SK-N-SH (cell line): ENCODE data around the gene GPR39. TPM values are rescaled to one million over a fixed set of nuclear protein-coding genes. Genes with fewer than 3 reads are reported as not detected.

Experiments
- CTCF ChIA-PET: fragments of 300-600, 350-600 bp; formaldehyde crosslinking; extraction: SDS; loops from one replicate; lab custom pipeline; 2021; lab: Yijun Ruan, JAX
- POLR2A ChIA-PET: fragments of 350-600 bp; sonication (Branson Sonifier 250); formaldehyde crosslinking; extraction: SDS; loops from one replicate; lab custom pipeline; 2020; ENCODE audit warnings: antibody characterized with exemption, inconsistent platforms; lab: Yijun Ruan, JAX
- DNase-seq: peaks from one replicate; pipeline ENCODE4 v3.0.0; 2012
- H2AFZ ChIP-seq: fragments of 200-600 bp; sonication (generic); 2 replicates; pipeline ENCODE4 v1.8.1; 2016; ENCODE audit warnings: antibody characterized with exemption, mild to moderate bottlenecking, low read depth
- H3F3A ChIP-seq: fragments of 200-600 bp; sonication (generic); replicated peaks from 2 replicates; pipeline ENCODE3; 2016; ENCODE audit warnings: antibody characterized with exemption, mild to moderate bottlenecking; ENCODE audit not compliant: insufficient read depth
- H3K27ac ChIP-seq, 2 experiments: fragments of 200-500 bp in 1 of 2; fragments of 200-600 bp in 1 of 2; sonication (Bioruptor generic) in 1 of 2; sonication (generic), shearing (Covaris generic) in 1 of 2; 2 replicates each; pipeline versions ENCODE4 v1.5.1 to v1.6.1; 2014 to 2016; ENCODE audit warnings: low read depth in 2 of 2, inconsistent platforms in 1 of 2, low read length in 1 of 2, mild to moderate bottlenecking in 1 of 2, mixed read lengths in 1 of 2
- H3K27me3 ChIP-seq: fragments of 200-600 bp; sonication (generic), shearing (Covaris generic); 2 replicates; pipeline ENCODE4 v1.6.1; 2016; ENCODE audit warnings: mixed run types; ENCODE audit not compliant: insufficient read depth
- H3K36me3 ChIP-seq, 2 experiments: fragments of 200-500 bp in 1 of 2; fragments of 200-600 bp in 1 of 2; sonication (Bioruptor generic) in 1 of 2; sonication (generic) in 1 of 2; replicated peaks in 1 of 2; 2 replicates each; pipeline versions ENCODE3 to v1.5.1; 2014 to 2016; ENCODE audit warnings: low read length in 1 of 2, mild to moderate bottlenecking in 1 of 2; ENCODE audit not compliant: insufficient read depth in 2 of 2, control insufficient read depth in 1 of 2
- H3K4me1 ChIP-seq, 2 experiments: fragments of 200-500 bp in 1 of 2; fragments of 200-600 bp in 1 of 2; sonication (Bioruptor generic) in 1 of 2; sonication (generic), shearing (Covaris generic) in 1 of 2; 2 replicates each; pipeline versions ENCODE4 v1.5.1 to v1.6.1; 2014 to 2016; ENCODE audit warnings: low read depth in 1 of 2, low read length in 1 of 2, mixed run types in 1 of 2; ENCODE audit not compliant: insufficient read depth in 2 of 2, control insufficient read depth in 1 of 2
- H3K4me2 ChIP-seq: fragments of 200-600 bp; sonication (generic), shearing (Covaris generic); 2 replicates; pipeline ENCODE4 v1.6.1; 2017; ENCODE audit warnings: mixed run types
- H3K4me3 ChIP-seq, 2 experiments: fragments of 200-500 bp in 1 of 2; fragments of 200-600 bp in 1 of 2; sonication (Bioruptor generic) in 1 of 2; sonication (generic), shearing (Covaris generic) in 1 of 2; 2 replicates each; pipeline versions ENCODE4 v1.5.1 to v1.8.1; 2014 to 2016; ENCODE audit warnings: low read depth in 2 of 2, inconsistent platforms in 1 of 2, low read length in 1 of 2, mild to moderate bottlenecking in 1 of 2, mixed read lengths in 1 of 2, moderate library complexity in 1 of 2
- H3K79me2 ChIP-seq: fragments of 200-600 bp; sonication (generic); 2 replicates; pipeline ENCODE4 v1.8.1; 2017; ENCODE audit warnings: mild to moderate bottlenecking; ENCODE audit not compliant: insufficient read depth
- H3K9ac ChIP-seq: fragments of 200-600 bp; sonication (generic); 2 replicates; pipeline ENCODE4 v1.6.1; 2017; ENCODE audit warnings: mixed run types
- H3K9me2 ChIP-seq: fragments of 200-600 bp; sonication (generic); 2 replicates; pipeline ENCODE4 v1.6.1; 2017; ENCODE audit warnings: mixed run types
- H3K9me3 ChIP-seq: fragments of 200-600 bp; sonication (generic); 2 replicates; pipeline ENCODE4 v1.6.1; 2017; ENCODE audit warnings: mixed run types, mild to moderate bottlenecking, moderate library complexity
- H4K20me1 ChIP-seq: fragments of 200-600 bp; sonication (generic); 2 replicates; pipeline ENCODE4 v1.6.1; 2017; ENCODE audit warnings: mild to moderate bottlenecking, mixed run types; ENCODE audit not compliant: insufficient read depth
- CHD2 ChIP-seq: fragments of 150-350 bp; IDR thresholded peaks from 2 replicates; pipeline ENCODE4 v1.6.1; 2018; ENCODE audit warnings: low read length; ENCODE audit not compliant: partially characterized antibody
- CTCF ChIP-seq: fragments of 200-600 bp; sonication (generic); IDR thresholded peaks from 2 replicates; pipeline ENCODE4 v1.6.1; 2017; ENCODE audit warnings: antibody characterized with exemption, mild to moderate bottlenecking, moderate library complexity
- ELF1 ChIP-seq: IDR thresholded peaks from 2 replicates; pipeline ENCODE4 v1.4.0; 2012
- EP300 ChIP-seq, 2 experiments: IDR thresholded peaks; 2 replicates each; pipeline versions ENCODE4 v1.4.0 to v1.6.1; 2012; ENCODE audit warnings: borderline replicate concordance in 1 of 2, low read depth in 1 of 2, low read length in 1 of 2
- EZH2phosphoT487 ChIP-seq: fragments of 200-600 bp; sonication (generic); IDR thresholded peaks from 2 replicates; pipeline ENCODE4 v1.6.1; 2017; ENCODE audit warnings: low read depth, mixed run types, mild to moderate bottlenecking, antibody characterized with exemption, moderate library complexity, borderline replicate concordance
- GABPA ChIP-seq: IDR thresholded peaks from 2 replicates; pipeline ENCODE4 v1.4.0; 2012; ENCODE audit warnings: low read depth, mild to moderate bottlenecking
- MXI1 ChIP-seq: IDR thresholded peaks from 2 replicates; pipeline ENCODE4 v1.6.1; 2012; ENCODE audit warnings: mild to moderate bottlenecking, low read depth, low read length, improper control_type of control experiment
- PBX3 ChIP-seq: IDR thresholded peaks from 2 replicates; pipeline ENCODE4; 2012
- RAD21 ChIP-seq: IDR thresholded peaks from 2 replicates; pipeline ENCODE4 v1.6.1; 2012; ENCODE audit warnings: mild to moderate bottlenecking, low read length
- RCOR1 ChIP-seq: fragments of 150-350 bp; IDR thresholded peaks from 2 replicates; pipeline ENCODE4 v1.6.1; 2017; ENCODE audit warnings: antibody characterized with exemption, low read length
- RFX5 ChIP-seq: IDR thresholded peaks from 2 replicates; pipeline ENCODE4 v1.6.1; 2012; ENCODE audit warnings: mild to moderate bottlenecking, improper control_type of control experiment, low read length
- RXRA ChIP-seq: IDR thresholded peaks from 2 replicates; pipeline ENCODE4 v1.4.0; 2012; ENCODE audit warnings: low read depth, mild to moderate bottlenecking, borderline replicate concordance
- TCF12 ChIP-seq: IDR thresholded peaks from 2 replicates; pipeline ENCODE4 v1.4.0; 2012
- TEAD4 ChIP-seq: IDR thresholded peaks from 2 replicates; pipeline ENCODE4 v1.4.0; 2012; ENCODE audit warnings: mild to moderate bottlenecking, borderline replicate concordance; ENCODE audit not compliant: insufficient read depth
- USF1 ChIP-seq: IDR thresholded peaks from 2 replicates; pipeline ENCODE4 v1.4.0; 2012; ENCODE audit warnings: low read depth, borderline replicate concordance
- YY1 ChIP-seq: IDR thresholded peaks from 2 replicates; pipeline ENCODE4 v1.4.0; 2012; ENCODE audit warnings: low read depth, mild to moderate bottlenecking
- ZBTB33 ChIP-seq: IDR thresholded peaks from 2 replicates; pipeline ENCODE4 v1.4.0; 2012; ENCODE audit warnings: low read depth, borderline replicate concordance
- WGBS: methylation state at CpG from one replicate; pipeline ENCODE4 v1.1.6; 2017; ENCODE audit warnings: low lambda C conversion rate; 5-methylcytosine and 5-hydroxymethylcytosine counted together
- polyA plus RNA-seq, 3 experiments: library from polyadenylated mRNA; depleted of rRNA; stranded (reverse); fragments of >200 nt; gene quantifications; 2 replicates each; pipeline ENCODE4 v1.2.3, GENCODE V29; 2012

GPR39 gene
- polyA plus RNA-seq, 1 of the 3 experiments (the other 2 are of a cell fraction) = 2.3 TPM

GRCh38 chr2:132654335-132654734 is 237.7 kb downstream of the GPR39 start:
- WGBS = 75% methylated on average over 4 of the region's 4 CpGs
- Histone ChIP-seq H3K27me3 (no peaks in the 10 kb centered on the region), H4K20me1 (no peaks in the 10 kb centered on the region), H3K9ac (no peak overlapping the region), H3K4me1 (no peaks in the 10 kb centered on the region; a peak in 1 of 4 replicates), H3K4me2 (no peak overlapping the region), H2AFZ (no peak overlapping the region), H3K9me2 (no peaks in the 10 kb centered on the region), H3K27ac (no peak overlapping the region), H3K36me3 (peaks cover 0 to 9% of the 10 kb centered on the region in 2 experiments), H3F3A (no peaks in the 10 kb centered on the region), H3K79me2 (no peaks in the 10 kb centered on the region), H3K9me3 (no peaks in the 10 kb centered on the region), H3K4me3 (no peak overlapping the region)
- CTCF ChIA-PET = no interaction called here
- no peak for TF ChIP-seq USF1
- TF ChIP-seq EZH2phosphoT487 = no peak
- no peak for TF ChIP-seq RCOR1
- TF ChIP-seq ZBTB33 = no peak
- no peak for TF ChIP-seq MXI1
- TF ChIP-seq GABPA = no peak
- no peak for DNase-seq
- POLR2A ChIA-PET = no interaction called here

- 84% methylated on average over 7 of the region's 7 CpGs for WGBS
- Histone ChIP-seq H3K79me2 (no peaks in the 10 kb centered on the region), H3K36me3 (peaks cover 0 to 9% of the 10 kb centered on the region in 2 experiments)
- no peak for TF ChIP-seq RCOR1
- TF ChIP-seq RXRA = no peak
- no peak for TF ChIP-seq PBX3
- TF ChIP-seq EP300 (IDR thresholded peaks at IDR 0.05; ENCODE audit: borderline replicate concordance in 1 of 2, low read depth in 1 of 2, low read length in 1 of 2) = no peak
- no peak for TF ChIP-seq TCF12
- TF ChIP-seq CTCF = no peak
- TF ChIP-seq CHD2 = no peak
- TF ChIP-seq RAD21 = no peak
- TF ChIP-seq TEAD4 = no peak
- TF ChIP-seq YY1 = no peak
- TF ChIP-seq RFX5 = no peak
- no peak for TF ChIP-seq ZBTB33
- TF ChIP-seq ELF1 = no peak
These were observed 238.4 kb downstream of the GPR39 start for GRCh38 chr2:132654968-132655367.

More at GRCh38 chr2:132654968-132655367, 238.4 kb downstream of the GPR39 start:
- no peak for DNase-seq
- Histone ChIP-seq H2AFZ (no peak overlapping the region), H3K9me2 (no peaks in the 10 kb centered on the region), H3K4me2 (no peak overlapping the region), H4K20me1 (no peaks in the 10 kb centered on the region), H3K9ac (no peak overlapping the region), H3K4me3 (no peak overlapping the region), H3F3A (no peaks in the 10 kb centered on the region), H3K27ac (no peak overlapping the region), H3K9me3 (no peaks in the 10 kb centered on the region), H3K4me1 (no peaks in the 10 kb centered on the region; a peak in 1 of 4 replicates), H3K27me3 (no peaks in the 10 kb centered on the region)
- POLR2A ChIA-PET = no interaction called here
- CTCF ChIA-PET = no interaction called here
